Esophagus muscularis mucosa (tissue), 4 donors: ENCODE results near the gene RBM28.

Experiments used
- EP300 ChIP-seq: sonication (generic); formaldehyde crosslinking; IDR thresholded peaks from one replicate; pipeline ENCODE4 v1.6.1; 2017; ENCODE audit warnings: antibody characterized with exemption
- POLR2A ChIP-seq: fragments of 450-650 bp; IDR thresholded peaks from one replicate; pipeline ENCODE4 v1.6.1; 2017; ENCODE audit warnings: antibody characterized with exemption, moderate library complexity, mild to moderate bottlenecking, low read depth
- POLR2AphosphoS5 ChIP-seq, 2 donors: sonication (generic); formaldehyde crosslinking; IDR thresholded peaks; one replicate each; pipeline ENCODE4 v1.6.1; 2017; ENCODE audit warnings: antibody characterized with exemption in 2 of 2
- TF ChIP-seq, protein P1 (sequence below), 3 experiments: fragments of 200-600 bp in 2 of 3; fragments of 450-650 bp in 1 of 3; sonication (generic) in 2 of 3; IDR thresholded peaks; one replicate each; pipeline ENCODE4 v1.5.1; 2017 to 2019; ENCODE audit warnings: antibody characterized with exemption in 3 of 3, mild to moderate bottlenecking in 2 of 3, moderate library complexity in 1 of 3

GRCh38 chr7:128309976-128310375 is 33.7 kb downstream of the RBM28 start:
- TF ChIP-seq, protein P1, sequence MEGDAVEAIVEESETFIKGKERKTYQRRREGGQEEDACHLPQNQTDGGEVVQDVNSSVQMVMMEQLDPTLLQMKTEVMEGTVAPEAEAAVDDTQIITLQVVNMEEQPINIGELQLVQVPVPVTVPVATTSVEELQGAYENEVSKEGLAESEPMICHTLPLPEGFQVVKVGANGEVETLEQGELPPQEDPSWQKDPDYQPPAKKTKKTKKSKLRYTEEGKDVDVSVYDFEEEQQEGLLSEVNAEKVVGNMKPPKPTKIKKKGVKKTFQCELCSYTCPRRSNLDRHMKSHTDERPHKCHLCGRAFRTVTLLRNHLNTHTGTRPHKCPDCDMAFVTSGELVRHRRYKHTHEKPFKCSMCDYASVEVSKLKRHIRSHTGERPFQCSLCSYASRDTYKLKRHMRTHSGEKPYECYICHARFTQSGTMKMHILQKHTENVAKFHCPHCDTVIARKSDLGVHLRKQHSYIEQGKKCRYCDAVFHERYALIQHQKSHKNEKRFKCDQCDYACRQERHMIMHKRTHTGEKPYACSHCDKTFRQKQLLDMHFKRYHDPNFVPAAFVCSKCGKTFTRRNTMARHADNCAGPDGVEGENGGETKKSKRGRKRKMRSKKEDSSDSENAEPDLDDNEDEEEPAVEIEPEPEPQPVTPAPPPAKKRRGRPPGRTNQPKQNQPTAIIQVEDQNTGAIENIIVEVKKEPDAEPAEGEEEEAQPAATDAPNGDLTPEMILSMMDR (IDR thresholded peaks at IDR 0.05) = no peak
- TF ChIP-seq POLR2A (no peak), EP300 (no peak), POLR2AphosphoS5 (IDR thresholded peaks at IDR 0.05) (no peak)
